H9 (cell line): ENCODE results near the gene MT2A. TPM values are rescaled to one million over a fixed set of nuclear protein-coding genes. Genes with fewer than 3 reads are reported as not detected.
A peak's percentile ranks its signal among the peaks of the same experiment; 100 is the strongest.

Experiments
- DNase-seq: peaks from one replicate; pipeline ENCODE4 v3.0.0-alpha.2; 2017
- H2AFZ ChIP-seq: one replicate; pipeline ENCODE4 v1.6.1; 2013; ENCODE audit warnings: mild to moderate bottlenecking, low read length, control low read depth, moderate library complexity
- H2AK5ac ChIP-seq: 2 replicates; pipeline ENCODE4 v1.6.1; 2013; ENCODE audit warnings: low read length, control low read depth, mixed read lengths; ENCODE audit not compliant: insufficient read length
- H2BK120ac ChIP-seq: one replicate; pipeline ENCODE4 v1.6.1; 2013; ENCODE audit warnings: low read depth, mild to moderate bottlenecking, low read length, control low read depth, inconsistent platforms; ENCODE audit not compliant: poor library complexity, severe bottlenecking
- H2BK12ac ChIP-seq: 2 replicates; pipeline ENCODE4 v1.6.1; 2013; ENCODE audit warnings: low read length, control low read depth, mixed read lengths, low read depth; ENCODE audit not compliant: insufficient read length
- H2BK15ac ChIP-seq: 2 replicates; pipeline ENCODE4 v1.6.1; 2013; ENCODE audit warnings: low read depth, low read length, control low read depth
- H2BK20ac ChIP-seq: one replicate; pipeline ENCODE4 v1.6.1; 2013; ENCODE audit warnings: low read depth, mild to moderate bottlenecking, low read length, control low read depth, inconsistent platforms; ENCODE audit not compliant: poor library complexity, severe bottlenecking
- H2BK5ac ChIP-seq: 2 replicates; pipeline ENCODE4 v1.6.1; 2013; ENCODE audit warnings: low read length, control low read depth, mixed read lengths; ENCODE audit not compliant: insufficient read length
- H3K14ac ChIP-seq: 2 replicates; pipeline ENCODE4 v1.6.1; 2013; ENCODE audit warnings: low read length, control low read depth; ENCODE audit not compliant: insufficient read depth
- H3K18ac ChIP-seq: 2 replicates; pipeline ENCODE4 v1.6.1; 2013; ENCODE audit warnings: low read depth, mild to moderate bottlenecking, mixed read lengths, low read length, control low read depth; ENCODE audit not compliant: insufficient read length
- H3K23ac ChIP-seq: 2 replicates; pipeline ENCODE4 v1.6.1; 2013; ENCODE audit warnings: low read length, control low read depth, mixed read lengths, low read depth; ENCODE audit not compliant: insufficient read length
- H3K23me2 ChIP-seq: 2 replicates; pipeline ENCODE4 v1.6.1; 2013; ENCODE audit warnings: low read depth, mild to moderate bottlenecking, mixed read lengths, low read length, control low read depth; ENCODE audit not compliant: insufficient read length, poor library complexity, severe bottlenecking
- H3K27ac ChIP-seq: 2 replicates; pipeline ENCODE4 v1.5.1; 2013; ENCODE audit warnings: low read length, control low read depth, mixed read lengths, low read depth; ENCODE audit not compliant: insufficient read length
- H3K27me3 ChIP-seq: 2 replicates; pipeline ENCODE4 v1.6.1; 2013; ENCODE audit warnings: low read length, control low read depth, inconsistent platforms; ENCODE audit not compliant: insufficient read depth
- H3K4ac ChIP-seq: 2 replicates; pipeline ENCODE4 v1.6.1; 2013; ENCODE audit warnings: low read depth, mild to moderate bottlenecking, control low read depth, inconsistent platforms, low read length, moderate library complexity
- H3K4me1 ChIP-seq: 2 replicates; pipeline ENCODE4 v1.6.1; 2013; ENCODE audit warnings: low read length, control low read depth, inconsistent platforms; ENCODE audit not compliant: insufficient read depth
- H3K4me2 ChIP-seq: 2 replicates; pipeline ENCODE4 v1.6.1; 2013; ENCODE audit warnings: low read length, control low read depth, mixed read lengths; ENCODE audit not compliant: insufficient read length, insufficient read depth
- H3K56ac ChIP-seq: 2 replicates; pipeline ENCODE4 v1.6.1; 2013; ENCODE audit warnings: low read depth, mild to moderate bottlenecking, mixed read lengths, low read length, control low read depth; ENCODE audit not compliant: insufficient read length
- H3K79me1 ChIP-seq: 2 replicates; pipeline ENCODE4 v1.6.1; 2013; ENCODE audit warnings: low read depth, mild to moderate bottlenecking, moderate library complexity, low read length, control low read depth, inconsistent platforms; ENCODE audit not compliant: insufficient read depth, poor library complexity, severe bottlenecking
- H3K79me2 ChIP-seq: 2 replicates; pipeline ENCODE4 v1.6.1; 2013; ENCODE audit warnings: low read length, control low read depth, inconsistent platforms; ENCODE audit not compliant: insufficient read depth
- H3K9ac ChIP-seq: 2 replicates; pipeline ENCODE4 v1.6.1; 2013; ENCODE audit warnings: low read length, control low read depth, mixed read lengths; ENCODE audit not compliant: insufficient read length; ENCODE audit errors: extremely low read depth
- H3K9me3 ChIP-seq: one replicate; pipeline ENCODE4 v1.6.1; 2013; ENCODE audit warnings: low read depth, low read length, inconsistent platforms; ENCODE audit not compliant: control insufficient read depth
- H3T11ph ChIP-seq: one replicate; pipeline ENCODE4 v1.6.1; 2013; ENCODE audit warnings: mild to moderate bottlenecking, low read length, control low read depth, inconsistent platforms
- H4K20me1 ChIP-seq: one replicate; pipeline ENCODE4 v1.6.1; 2013; ENCODE audit not compliant: control insufficient read depth, insufficient read length, insufficient read depth
- H4K5ac ChIP-seq: 2 replicates; pipeline ENCODE4 v1.6.1; 2013; ENCODE audit warnings: low read depth, mild to moderate bottlenecking, mixed read lengths, low read length, control low read depth; ENCODE audit not compliant: insufficient read length
- H4K8ac ChIP-seq: replicated peaks from 2 replicates; pipeline ENCODE4 v1.6.1; 2013; ENCODE audit warnings: low read length, control low read depth, mixed read lengths, low read depth; ENCODE audit not compliant: insufficient read length
- H4K91ac ChIP-seq: 2 replicates; pipeline ENCODE4 v1.6.1; 2013; ENCODE audit warnings: low read depth, mild to moderate bottlenecking, moderate library complexity, mixed read lengths, low read length, control low read depth; ENCODE audit not compliant: insufficient read length
- H3K27ac Mint-ChIP-seq, 3 experiments: 2 replicates in 2 of 3; 3 replicates in 1 of 3; pipeline ENCODE4 v1.8.0; 2020 to 2021; ENCODE audit warnings: mixed read lengths in 3 of 3, mild to moderate bottlenecking in 1 of 3, moderate library complexity in 1 of 3
- H3K27me3 Mint-ChIP-seq: 2 replicates; pipeline ENCODE4 v1.8.0; 2021; ENCODE audit warnings: low read depth, mild to moderate bottlenecking, moderate library complexity, mixed read lengths
- H3K36me3 Mint-ChIP-seq, 3 experiments: 2 replicates in 2 of 3; 3 replicates in 1 of 3; pipeline ENCODE4 v1.8.0; 2020 to 2021; ENCODE audit warnings: low read depth in 3 of 3, mixed read lengths in 3 of 3; ENCODE audit not compliant: insufficient read depth in 1 of 3
- H3K4me1 Mint-ChIP-seq, 2 experiments: 2 replicates each; pipeline ENCODE4 v1.8.0; 2020; ENCODE audit warnings: mixed read lengths in 2 of 2
- H3K4me3 Mint-ChIP-seq, 2 experiments: 2 replicates in 1 of 2; 3 replicates in 1 of 2; pipeline ENCODE4 v1.8.0; 2020 to 2021; ENCODE audit warnings: mild to moderate bottlenecking in 2 of 2, mixed read lengths in 2 of 2, moderate library complexity in 1 of 2
- H3K9me3 Mint-ChIP-seq, 2 experiments: 2 replicates in 1 of 2; 3 replicates in 1 of 2; pipeline ENCODE4 v1.8.0; 2020; ENCODE audit warnings: mild to moderate bottlenecking in 2 of 2, mixed read lengths in 2 of 2, moderate library complexity in 1 of 2
- CTCF ChIP-seq: fragments of 200-600 bp; sonication (generic); conservative IDR thresholded peaks from 3 replicates; pipeline ENCODE4 v1.8.0; 2021; ENCODE audit warnings: antibody characterized with exemption, mild to moderate bottlenecking
- WGBS: extraction: QIAGEN DNeasy Blood & Tissue Kit; methylation state at CpG from one replicate; pipeline ENCODE4 v1.1.7; 2013; ENCODE audit warnings: missing lambda C conversion rate, low lambda C conversion rate, mixed read lengths; ENCODE audit not compliant: insufficient read length; ENCODE audit errors: extremely low coverage; 5-methylcytosine and 5-hydroxymethylcytosine counted together
- total RNA-seq: library from RNA; stranded (reverse); gene quantifications from 2 replicates; pipeline ENCODE4 v1.2.1, GENCODE V29; 2021

The MT2A gene
- total RNA-seq, 1 experiment from 2014 or later, result 63.1 TPM

- Histone ChIP-seq H2AFZ (no peak overlapping the region), H2BK15ac (no peak overlapping the region), H3K4me1 (no peaks in the 10 kb centered on the region; the same call in 1 of the 2 replicates), H3K27ac (no peak overlapping the region), H4K8ac (no peak overlapping the region), H3K14ac (no peak overlapping the region), H3K9me3 (no peaks in the 10 kb centered on the region), H3K4ac (no peak overlapping the region), H2BK120ac (no peak overlapping the region), H4K20me1 (no peaks in the 10 kb centered on the region), H2BK5ac (no peak overlapping the region), H2BK12ac (no peak overlapping the region), H3K4me2 (no peak overlapping the region), H3K23ac (no peak overlapping the region), H4K5ac (no peak overlapping the region), H3K27me3 (peaks cover 82% of the 10 kb centered on the region), H3K79me2 (no peaks in the 10 kb centered on the region), H3K18ac (no peak overlapping the region), H3K56ac (no peak overlapping the region), H4K91ac (no peak overlapping the region), H3T11ph (no peak overlapping the region), H3K79me1 (no peaks in the 10 kb centered on the region), H3K9ac (no peak overlapping the region), H2BK20ac (no peak overlapping the region), H3K23me2 (peaks cover 16% of the 10 kb centered on the region), H2AK5ac (no peak overlapping the region)
- TF ChIP-seq CTCF, result no peak
- peak overlapping the region in 1 of 3 experiments; percentile 22; a peak in 1 of 7 replicates for H3K27ac Mint-ChIP-seq
- H3K4me3 Mint-ChIP-seq, result no peak overlapping the region
- H3K36me3 Mint-ChIP-seq, result no peaks in the 10 kb centered on the region; a peak in 1 of 7 replicates
- H3K27me3 Mint-ChIP-seq, result peaks cover 96% of the 10 kb centered on the region
- peaks cover 24 to 32% of the 10 kb centered on the region in 2 experiments for H3K4me1 Mint-ChIP-seq
- H3K9me3 Mint-ChIP-seq, result peaks cover 0 to 12% of the 10 kb centered on the region in 2 experiments; a peak in 2 of 5 replicates
- DNase-seq, result no peak
- WGBS, result no CpG with 5 or more reads among the region's 9 CpGs
Measured at GRCh38 chr16:56628486-56629350, 20.3 kb downstream of the MT2A start.
